A673 (cell line): ENCODE data around the gene ZNF3.

Experiments used
- CTCF ChIP-seq: fragments of 300-800, 200-600 bp; sonication (generic); conservative IDR thresholded peaks from 2 replicates; pipeline ENCODE4 v1.5.1; 2017; ENCODE audit warnings: low read depth, mild to moderate bottlenecking, antibody characterized with exemption, low read length, moderate library complexity, mixed read lengths
- EZH2 ChIP-seq: fragments of 200-600 bp; sonication (generic); IDR thresholded peaks from 2 replicates; pipeline ENCODE4 v1.6.1; 2017; ENCODE audit warnings: borderline replicate concordance, low read depth, mild to moderate bottlenecking, mixed read lengths, antibody characterized with exemption, low read length; ENCODE audit not compliant: poor library complexity, severe bottlenecking

- TF ChIP-seq CTCF (no peak), EZH2 (no peak)
Observed at GRCh38 chr7:100061518-100062193, 19.9 kb downstream of the ZNF3 start.
